Activated T-cell treated with anti-CD3 and anti-CD28 coated beads, Interleukin-2, amount 50 U/mL, for 24 hours (primary cell): ENCODE results near the gene KCNMB4.

Source experiments
- DNase-seq: peaks from one replicate; pipeline ENCODE4 v3.0.0-alpha.2; 2020
- H3K27ac Mint-ChIP-seq: 2 replicates; pipeline ENCODE4 v1.8.0; 2020; ENCODE audit warnings: mild to moderate bottlenecking, mixed read lengths
- H3K27me3 Mint-ChIP-seq: 2 replicates; pipeline ENCODE4 v1.8.0; 2020; ENCODE audit warnings: mixed read lengths
- H3K36me3 Mint-ChIP-seq: 2 replicates; pipeline ENCODE4 v1.8.0; 2020; ENCODE audit warnings: low read depth, mixed read lengths
- H3K4me1 Mint-ChIP-seq: 2 replicates; pipeline ENCODE4 v1.8.0; 2020; ENCODE audit warnings: low read depth, mixed read lengths
- H3K4me3 Mint-ChIP-seq: 2 replicates; pipeline ENCODE4 v1.8.0; 2020; ENCODE audit warnings: mild to moderate bottlenecking, moderate library complexity, mixed read lengths
- H3K9me3 Mint-ChIP-seq: 2 replicates; pipeline ENCODE4 v1.8.0; 2020; ENCODE audit warnings: mixed read lengths

Gene KCNMB4

DNA sequence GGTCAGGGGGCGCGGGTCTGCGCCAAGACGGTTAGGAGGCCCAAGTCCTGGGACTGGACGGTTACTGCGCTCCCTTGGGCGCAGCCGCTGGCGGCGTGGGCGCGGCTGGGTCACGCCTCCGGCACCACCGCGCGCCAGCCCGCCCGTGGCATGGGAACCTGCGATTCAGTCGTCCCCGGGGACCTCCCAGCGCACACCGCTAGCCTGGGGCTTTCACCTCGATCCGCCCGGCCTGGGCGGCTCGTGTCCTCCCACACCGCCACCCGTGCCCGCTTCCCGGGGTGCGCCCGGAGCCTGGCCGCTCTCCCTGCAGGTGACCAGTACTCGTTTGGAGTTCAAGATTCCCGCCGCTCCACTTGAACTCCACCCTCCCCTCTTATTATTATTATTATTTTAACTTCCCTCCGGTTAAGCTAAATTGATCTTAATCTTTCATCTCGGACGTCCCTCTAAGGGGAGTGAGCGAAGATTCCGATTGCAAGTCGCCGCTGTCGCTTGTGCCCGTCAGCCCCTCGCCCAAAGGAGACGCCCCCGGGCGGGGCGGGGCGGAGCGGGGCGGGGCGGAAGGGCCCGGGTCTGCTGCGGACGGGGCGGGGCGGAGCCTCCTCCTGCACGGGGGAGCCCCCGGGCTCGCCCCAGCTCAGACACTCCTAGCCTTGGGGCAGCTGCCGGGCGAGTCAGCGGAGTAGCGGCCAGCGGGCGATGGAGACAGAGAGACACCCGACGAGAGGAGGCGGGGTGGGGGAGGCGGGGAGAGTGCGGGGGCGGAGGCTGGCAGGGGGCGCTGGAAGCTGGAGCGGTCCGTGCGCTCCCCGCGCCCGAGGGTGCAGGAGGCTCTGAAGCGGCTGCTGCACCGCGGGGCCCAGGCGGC, at the start of gene KCNMB4:
Gene KCNMB4 (plus strand): TSS at position 643 of the 871 bp plus-strand sequence. CDS start 445 bp downstream, outside the sequence.
- H3K27ac Mint-ChIP-seq: peak within 1 kb of the TSS; percentile 81
- peaks cover 10% of the 10 kb centered on the region for H3K27me3 Mint-ChIP-seq
- peak; percentile 88 for DNase-seq
- peaks cover 4% of the 10 kb centered on the region for H3K36me3 Mint-ChIP-seq
- H3K4me3 Mint-ChIP-seq: peak within 1 kb of the TSS; percentile 89
- H3K9me3 Mint-ChIP-seq: no peaks in the 10 kb centered on the region
- H3K4me1 Mint-ChIP-seq: peaks cover 32% of the 10 kb centered on the region

DNA sequence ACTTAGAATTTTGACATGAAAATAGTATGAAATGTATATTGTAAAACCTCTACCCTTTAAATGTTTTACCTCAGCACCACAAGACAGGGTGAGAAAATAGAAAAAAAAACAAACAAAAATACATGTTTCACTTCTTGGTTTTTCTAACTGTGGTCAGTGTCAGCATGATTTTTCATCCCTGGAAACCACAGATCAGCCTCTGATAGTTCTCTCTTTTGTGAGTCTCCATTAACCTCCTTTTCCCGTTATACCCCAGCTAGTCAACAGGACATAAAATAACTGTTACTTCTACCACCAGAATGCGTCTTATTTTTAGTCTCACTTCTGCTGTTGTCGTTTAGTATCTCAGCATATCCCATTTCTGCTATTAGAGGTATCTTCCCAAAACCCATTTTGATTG, 48.3 kb upstream of the KCNMB4 start:
- peaks cover 59% of the 10 kb centered on the region for H3K36me3 Mint-ChIP-seq
- no peak overlapping the region for H3K27ac Mint-ChIP-seq
- DNase-seq: no peak
- peaks cover 44% of the 10 kb centered on the region for H3K4me1 Mint-ChIP-seq
- no peaks in the 10 kb centered on the region for H3K9me3 Mint-ChIP-seq
- no peaks in the 10 kb centered on the region for H3K27me3 Mint-ChIP-seq
- no peak overlapping the region for H3K4me3 Mint-ChIP-seq

- H3K27ac Mint-ChIP-seq: no peak overlapping the region
- H3K4me1 Mint-ChIP-seq: peaks cover 36% of the 10 kb centered on the region
- H3K4me3 Mint-ChIP-seq: no peak overlapping the region
- H3K9me3 Mint-ChIP-seq: no peaks in the 10 kb centered on the region
- DNase-seq: no peak
- peaks cover 62% of the 10 kb centered on the region for H3K36me3 Mint-ChIP-seq
- H3K27me3 Mint-ChIP-seq: no peaks in the 10 kb centered on the region
These were observed 46.5 kb upstream of the KCNMB4 start for GRCh38 chr12:70319605-70320004.

- Mint-ChIP-seq H3K36me3 (peaks cover 67% of the 10 kb centered on the region), H3K4me3 (no peak overlapping the region), H3K27me3 (no peaks in the 10 kb centered on the region), H3K9me3 (no peaks in the 10 kb centered on the region), H3K4me1 (peaks cover 28% of the 10 kb centered on the region), H3K27ac (no peak overlapping the region)
- DNase-seq: no peak
These were observed 44.9 kb upstream of the KCNMB4 start for GRCh38 chr12:70321191-70321590.

GRCh38 chr12:70327541-70327940, 38.5 kb upstream of the KCNMB4 start:
- peaks cover 81% of the 10 kb centered on the region for H3K36me3 Mint-ChIP-seq
- no peak overlapping the region for H3K4me3 Mint-ChIP-seq
- peaks cover 3% of the 10 kb centered on the region for H3K9me3 Mint-ChIP-seq
- no peak for DNase-seq
- no peaks in the 10 kb centered on the region for H3K27me3 Mint-ChIP-seq
- H3K4me1 Mint-ChIP-seq: peaks cover 34% of the 10 kb centered on the region
- H3K27ac Mint-ChIP-seq: no peak overlapping the region

DNA sequence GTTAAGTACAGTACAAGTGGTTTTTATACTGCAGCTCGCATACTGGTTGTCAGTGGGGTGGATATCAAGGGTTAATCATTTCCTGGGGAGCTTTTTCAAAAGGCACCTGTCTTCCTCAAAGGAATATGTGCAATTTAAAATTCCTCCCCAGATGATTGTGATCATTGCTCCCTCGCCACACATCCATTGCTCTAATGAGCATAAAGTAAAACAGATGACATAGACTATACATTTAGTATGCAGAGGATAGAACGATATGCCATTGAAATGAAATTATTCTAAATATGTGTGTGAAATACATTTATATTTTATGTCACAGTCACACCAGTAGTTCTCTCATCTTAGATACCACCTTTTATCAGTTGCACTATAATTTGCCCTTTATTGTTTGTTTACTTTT, 36.4 kb upstream of the KCNMB4 start:
- H3K27ac Mint-ChIP-seq: no peak overlapping the region
- peaks cover 3% of the 10 kb centered on the region for H3K9me3 Mint-ChIP-seq
- H3K36me3 Mint-ChIP-seq: peaks cover 66% of the 10 kb centered on the region
- H3K27me3 Mint-ChIP-seq: no peaks in the 10 kb centered on the region
- DNase-seq: no peak
- no peak overlapping the region for H3K4me3 Mint-ChIP-seq
- H3K4me1 Mint-ChIP-seq: peaks cover 28% of the 10 kb centered on the region

- Mint-ChIP-seq H3K4me3 (no peak overlapping the region), H3K27me3 (no peaks in the 10 kb centered on the region), H3K9me3 (peaks cover 3% of the 10 kb centered on the region), H3K27ac (peak overlapping the region; percentile 40), H3K4me1 (peaks cover 27% of the 10 kb centered on the region), H3K36me3 (peaks cover 66% of the 10 kb centered on the region)
- no peak for DNase-seq
These were observed 35.9 kb upstream of the KCNMB4 start for GRCh38 chr12:70330158-70330557.

DNA sequence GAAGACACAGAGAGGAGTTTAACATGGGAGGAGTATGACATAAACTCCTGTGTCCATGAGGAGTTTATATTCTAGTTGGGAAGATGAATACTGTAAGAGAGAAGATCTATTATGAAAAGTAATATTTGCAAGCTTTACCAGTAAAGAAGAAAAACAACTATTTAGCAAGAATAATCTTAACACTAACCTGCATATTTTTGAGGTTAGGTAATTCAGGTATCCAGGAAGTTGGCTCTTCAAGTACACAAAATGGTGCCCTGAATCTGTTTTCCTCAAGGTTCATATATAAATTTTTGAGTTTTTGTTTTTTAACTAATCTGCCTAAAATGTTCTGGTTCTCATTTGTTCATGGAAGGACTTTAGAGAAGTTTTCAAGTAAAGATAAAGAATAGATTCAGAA, 33.9 kb upstream of the KCNMB4 start:
- Mint-ChIP-seq H3K36me3 (peaks cover 72% of the 10 kb centered on the region), H3K4me3 (no peak overlapping the region), H3K4me1 (peaks cover 20% of the 10 kb centered on the region), H3K27ac (no peak overlapping the region), H3K9me3 (no peaks in the 10 kb centered on the region), H3K27me3 (no peaks in the 10 kb centered on the region)
- no peak for DNase-seq

GRCh38 chr12:70334742-70335141, 31.3 kb upstream of the KCNMB4 start:
- Mint-ChIP-seq H3K27me3 (no peaks in the 10 kb centered on the region), H3K9me3 (no peaks in the 10 kb centered on the region), H3K4me1 (peaks cover 10% of the 10 kb centered on the region), H3K27ac (no peak overlapping the region), H3K36me3 (peaks cover 71% of the 10 kb centered on the region), H3K4me3 (no peak overlapping the region)
- DNase-seq: no peak

DNA sequence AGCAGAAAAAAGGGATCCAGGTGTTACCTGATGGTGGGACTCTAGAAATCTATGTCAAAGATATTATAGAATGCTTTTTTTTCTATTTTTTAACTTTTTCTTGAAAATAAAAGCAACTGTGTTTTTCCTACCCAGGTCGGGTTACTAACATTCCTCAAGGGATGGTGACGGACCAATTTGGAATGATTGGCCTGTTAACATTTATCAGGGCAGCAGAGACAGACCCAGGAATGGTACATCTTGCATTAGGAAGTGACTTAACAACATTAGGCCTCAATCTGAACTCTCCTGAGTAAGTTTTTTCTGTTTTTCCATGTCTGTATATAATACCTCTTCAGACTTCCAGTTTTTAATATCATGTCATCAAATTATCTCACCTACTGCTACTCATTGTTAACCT, 27.6 kb upstream of the KCNMB4 start:
- H3K4me3 Mint-ChIP-seq: no peak overlapping the region
- peaks cover 3% of the 10 kb centered on the region for H3K4me1 Mint-ChIP-seq
- H3K36me3 Mint-ChIP-seq: peaks cover 82% of the 10 kb centered on the region
- H3K27ac Mint-ChIP-seq: no peak overlapping the region
- no peak for DNase-seq
- H3K9me3 Mint-ChIP-seq: no peaks in the 10 kb centered on the region
- H3K27me3 Mint-ChIP-seq: no peaks in the 10 kb centered on the region

- Mint-ChIP-seq H3K36me3 (peaks cover 60% of the 10 kb centered on the region), H3K27me3 (no peaks in the 10 kb centered on the region), H3K4me3 (no peak overlapping the region), H3K9me3 (no peaks in the 10 kb centered on the region), H3K27ac (no peak overlapping the region), H3K4me1 (peaks cover 11% of the 10 kb centered on the region)
- DNase-seq: no peak
These were observed 15.0 kb upstream of the KCNMB4 start for GRCh38 chr12:70351076-70351475.

DNA sequence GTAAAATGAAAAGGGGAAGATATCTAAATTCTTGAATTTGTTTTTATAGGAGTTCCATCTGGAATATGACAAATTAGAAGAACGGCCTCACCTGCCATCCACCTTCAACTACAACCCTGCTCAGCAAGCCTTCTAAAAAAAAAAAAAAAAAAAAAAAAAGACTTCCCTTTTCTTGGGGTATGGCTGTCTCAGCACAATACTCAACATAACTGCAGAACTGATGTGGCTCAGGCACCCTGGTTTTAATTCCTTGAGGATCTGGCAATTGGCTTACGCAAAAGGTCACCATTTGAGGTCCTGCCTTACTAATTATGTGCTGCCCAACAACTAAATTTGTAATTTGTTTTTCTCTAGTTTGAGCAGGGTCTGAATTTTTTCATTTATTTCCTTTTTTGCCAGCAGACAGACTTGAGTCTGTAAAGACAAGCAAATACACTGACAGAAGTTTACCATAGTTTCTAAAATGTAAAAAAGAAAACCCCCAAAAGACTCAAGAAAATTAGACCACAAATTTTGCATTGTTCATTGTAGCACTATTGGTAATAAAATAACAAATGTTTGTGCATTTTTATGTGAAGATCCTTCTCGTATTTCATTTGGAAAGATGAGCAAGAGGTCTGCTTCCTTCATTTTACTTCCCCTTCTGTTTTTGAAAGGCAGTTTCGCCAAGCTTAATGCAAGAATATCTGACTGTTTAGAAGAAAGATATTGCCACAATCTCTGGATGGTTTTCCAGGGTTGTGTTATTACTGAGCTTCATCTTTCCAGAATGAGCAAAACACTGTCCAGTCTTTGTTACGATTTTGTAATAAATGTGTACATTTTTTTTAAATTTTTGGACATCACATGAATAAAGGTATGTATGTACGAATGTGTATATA, 12.1 kb upstream of the KCNMB4 start:
- Mint-ChIP-seq H3K36me3 (peaks cover 38% of the 10 kb centered on the region), H3K4me1 (peaks cover 11% of the 10 kb centered on the region), H3K27ac (no peak overlapping the region), H3K9me3 (no peaks in the 10 kb centered on the region), H3K4me3 (no peak overlapping the region), H3K27me3 (no peaks in the 10 kb centered on the region)
- no peak for DNase-seq

DNA sequence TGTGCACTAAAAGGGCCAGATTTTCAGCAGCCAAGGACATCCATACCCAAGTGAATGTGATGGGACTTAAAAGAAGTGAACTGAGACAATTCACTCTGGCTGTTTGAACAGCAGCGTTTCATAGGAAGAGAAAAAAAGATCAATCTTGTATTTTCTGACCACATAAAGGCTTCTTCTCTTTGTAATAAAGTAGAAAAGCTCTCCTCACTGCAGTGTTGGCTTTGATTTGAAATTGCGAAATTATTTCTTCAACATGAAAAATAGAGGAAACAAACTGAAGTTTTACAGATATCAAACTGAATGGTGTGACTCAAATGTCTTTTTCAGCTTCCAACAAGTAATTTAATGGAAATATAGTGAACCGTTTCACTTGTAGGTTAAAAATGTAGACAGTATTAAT, 11.3 kb upstream of the KCNMB4 start:
- Mint-ChIP-seq H3K27ac (peak overlapping the region; percentile 50), H3K27me3 (no peaks in the 10 kb centered on the region), H3K36me3 (peaks cover 38% of the 10 kb centered on the region), H3K4me1 (peaks cover 11% of the 10 kb centered on the region), H3K9me3 (no peaks in the 10 kb centered on the region), H3K4me3 (no peak overlapping the region)
- no peak for DNase-seq

DNA sequence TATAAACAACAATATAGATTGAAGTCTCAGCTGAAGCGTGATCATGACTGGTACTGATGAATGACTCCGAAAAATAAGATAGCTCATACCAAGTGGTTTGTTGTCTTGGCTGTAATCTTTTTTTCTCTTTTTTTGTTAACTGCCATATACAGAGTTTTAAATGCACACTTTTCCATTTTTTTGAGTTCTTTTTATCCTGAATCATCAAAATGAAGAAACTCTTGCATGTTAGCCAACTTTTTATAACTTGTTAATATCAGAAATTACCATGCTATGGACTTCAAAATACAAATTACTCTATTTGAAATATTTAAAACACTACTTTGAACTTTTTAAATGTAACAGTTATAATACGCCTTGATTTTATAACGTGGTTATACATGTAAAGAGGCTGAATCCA, 10.1 kb upstream of the KCNMB4 start:
- no peak overlapping the region for H3K27ac Mint-ChIP-seq
- H3K9me3 Mint-ChIP-seq: no peaks in the 10 kb centered on the region
- no peak for DNase-seq
- H3K4me1 Mint-ChIP-seq: peaks cover 11% of the 10 kb centered on the region
- H3K36me3 Mint-ChIP-seq: peaks cover 38% of the 10 kb centered on the region
- H3K4me3 Mint-ChIP-seq: no peak overlapping the region
- H3K27me3 Mint-ChIP-seq: no peaks in the 10 kb centered on the region
